H1 (cell line): ENCODE measurements around the gene PHLDA1. TPM values are rescaled to one million over a fixed set of nuclear protein-coding genes. Genes with fewer than 3 reads are reported as not detected.

Experiments
- CHD7 ChIP-seq: fragments of 300-600 bp; sonication (generic); IDR thresholded peaks from 2 replicates; pipeline ENCODE4 v1.7.1; 2012; ENCODE audit warnings: low read length, moderate library complexity, mild to moderate bottlenecking, inconsistent platforms; ENCODE audit not compliant: insufficient replicate concordance
- CREB1 ChIP-seq: IDR thresholded peaks from 2 replicates; pipeline ENCODE4 v1.6.1; 2012; ENCODE audit warnings: inconsistent platforms
- CTBP2 ChIP-seq: IDR thresholded peaks from 2 replicates; pipeline ENCODE4 v1.7.0; 2011; ENCODE audit warnings: borderline replicate concordance, mild to moderate bottlenecking, moderate library complexity, mixed read lengths, low read length; ENCODE audit not compliant: insufficient read depth, insufficient read length
- POLR2A ChIP-seq, 2 experiments: IDR thresholded peaks; 1 replicate in 1 of 2; 2 replicates in 1 of 2; pipeline ENCODE4 v1.6.1; 2011; ENCODE audit warnings: low read depth in 2 of 2, low read length in 2 of 2, mild to moderate bottlenecking in 2 of 2; ENCODE audit errors: control extremely low read depth in 1 of 2
- RAD21 ChIP-seq, 2 experiments: IDR thresholded peaks in 1 of 2; conservative IDR thresholded peaks in 1 of 2; 2 replicates each; pipeline ENCODE4 v1.6.1; 2011; ENCODE audit warnings: low read depth in 2 of 2, low read length in 2 of 2, improper control_type of control experiment in 1 of 2, inconsistent platforms in 1 of 2, mild to moderate bottlenecking in 1 of 2, moderate library complexity in 1 of 2
- RBBP5 ChIP-seq: IDR thresholded peaks from 2 replicates; pipeline ENCODE4 v1.7.1; 2012; ENCODE audit warnings: low read depth, mild to moderate bottlenecking, inconsistent platforms, low read length, moderate library complexity, borderline replicate concordance
- RXRA ChIP-seq: IDR thresholded peaks from 2 replicates; pipeline ENCODE4 v1.6.1; 2011; ENCODE audit warnings: low read depth, mild to moderate bottlenecking, low read length, moderate library complexity; ENCODE audit not compliant: insufficient read depth
- polyA plus RNA-seq, 7 experiments: library from polyadenylated mRNA; depleted of rRNA in 3 of 7; stranded (reverse) in 5 of 7; unstranded in 2 of 7; fragments of >200 nt in 5 of 7; fragments of 200-250 nt in 2 of 7; gene quantifications; 1 replicate in 5 of 7; 2 replicates in 1 of 7; 4 replicates in 1 of 7; pipeline versions ENCODE4 v1.2.1 to v1.2.3, GENCODE V29; 2011 to 2013; ENCODE audit warnings: missing spikeins in 2 of 7, mixed read lengths in 2 of 7
- total RNA-seq: library from RNA; stranded (reverse); fragmentation: NEBNext Ultra II Directional; extraction: Animal tissue kit (Norgen Biotek cat#: 25700); gene quantifications from 2 replicates; pipeline ENCODE4 v1.2.1, GENCODE V29; 2021

Gene PHLDA1
- total and polyA plus RNA-seq, 2 of the 8 experiments (the other 6 are each of a cell fraction or from before 2014, with no cell fraction given), result 18.9 to 19.4 TPM

GRCh38 chr12:76065917-76066316, 34.3 kb upstream of the PHLDA1 start (continued):
- TF ChIP-seq CHD7, result no peak
- no peak for TF ChIP-seq CTBP2
- no peak for TF ChIP-seq RBBP5
- TF ChIP-seq POLR2A (IDR thresholded peaks at IDR 0.05; ENCODE audit: control extremely low read depth in 1 of 2, low read depth in 2 of 2, low read length in 2 of 2), result no peak
- no peak for TF ChIP-seq CREB1
- TF ChIP-seq RXRA, result no peak
- no peak for TF ChIP-seq RAD21 (IDR thresholded peaks at IDR 0.05 in 1 of 2, conservative IDR thresholded peaks at IDR 0.05 in 1 of 2; ENCODE audit: low read depth in 2 of 2, low read length in 2 of 2)
